Stimulated activated CD8-positive, alpha-beta memory T cell treated with anti-CD3 and anti-CD28 coated beads, Interleukin-15, amount 100 ng/mL, for 1 hour (primary cell): Measurements from ENCODE around the gene SF1.

Source experiments
- DNase-seq: peaks from one replicate; pipeline ENCODE4 v3.0.0-alpha.2; 2020; ENCODE audit warnings: low read depth

Gene SF1

DNA sequence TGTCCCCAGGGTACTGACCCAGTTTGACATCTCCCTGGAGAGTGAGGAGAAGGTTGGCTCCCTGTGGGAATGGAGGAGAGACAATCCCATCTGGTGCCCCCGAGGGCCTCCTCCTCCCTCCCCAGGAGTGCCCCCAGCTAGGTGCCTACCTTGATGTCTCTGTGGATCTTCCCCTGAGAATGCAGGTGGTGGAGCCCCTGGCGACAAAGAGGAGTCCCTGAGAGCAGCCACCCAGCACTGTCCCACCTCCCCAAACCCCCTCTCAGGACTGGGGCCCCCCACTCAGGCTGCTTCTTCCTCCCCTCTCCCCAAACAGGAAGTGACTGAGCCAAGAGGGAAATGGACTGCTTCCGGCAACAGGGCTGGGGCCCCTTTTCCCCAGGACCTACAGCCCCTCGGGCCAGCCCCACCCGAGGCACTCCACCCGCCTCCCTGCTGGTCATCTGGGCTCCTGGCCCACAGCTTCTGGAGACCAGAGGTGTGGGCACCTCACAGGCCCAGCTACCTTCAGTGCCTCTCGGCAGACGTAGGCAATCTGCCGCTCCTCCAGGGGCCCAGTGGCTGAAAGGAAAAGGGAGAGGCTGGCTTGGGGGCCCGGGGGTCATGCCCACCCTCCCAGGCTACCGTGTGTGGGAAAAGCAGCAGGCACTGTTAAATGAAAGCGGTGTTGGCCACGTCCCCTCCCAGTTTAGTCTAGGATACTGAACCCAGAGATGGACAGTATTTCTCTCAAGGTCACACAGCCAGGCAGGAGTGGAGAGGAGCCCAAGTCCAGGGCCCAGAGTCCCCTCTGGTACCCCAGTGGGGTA lies 23.4 kb upstream of the SF1 start:
- DNase-seq: no peak

DNA sequence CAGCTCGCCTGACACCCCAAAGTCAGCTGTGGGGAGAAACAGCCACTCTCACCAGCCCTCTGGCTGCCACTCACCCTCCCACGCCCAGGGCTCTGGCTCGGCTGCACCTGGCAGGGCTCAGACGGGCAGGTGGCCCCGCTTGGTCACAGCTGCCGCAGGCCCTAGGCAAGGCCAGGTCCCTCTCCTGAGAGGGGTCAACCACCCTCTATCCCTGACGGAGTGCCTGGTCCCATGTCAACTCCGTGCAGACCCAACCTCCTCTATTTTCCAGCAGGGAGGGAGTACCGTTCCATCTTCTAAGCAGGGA lies 22.8 kb upstream of the SF1 start:
- no peak for DNase-seq

DNA sequence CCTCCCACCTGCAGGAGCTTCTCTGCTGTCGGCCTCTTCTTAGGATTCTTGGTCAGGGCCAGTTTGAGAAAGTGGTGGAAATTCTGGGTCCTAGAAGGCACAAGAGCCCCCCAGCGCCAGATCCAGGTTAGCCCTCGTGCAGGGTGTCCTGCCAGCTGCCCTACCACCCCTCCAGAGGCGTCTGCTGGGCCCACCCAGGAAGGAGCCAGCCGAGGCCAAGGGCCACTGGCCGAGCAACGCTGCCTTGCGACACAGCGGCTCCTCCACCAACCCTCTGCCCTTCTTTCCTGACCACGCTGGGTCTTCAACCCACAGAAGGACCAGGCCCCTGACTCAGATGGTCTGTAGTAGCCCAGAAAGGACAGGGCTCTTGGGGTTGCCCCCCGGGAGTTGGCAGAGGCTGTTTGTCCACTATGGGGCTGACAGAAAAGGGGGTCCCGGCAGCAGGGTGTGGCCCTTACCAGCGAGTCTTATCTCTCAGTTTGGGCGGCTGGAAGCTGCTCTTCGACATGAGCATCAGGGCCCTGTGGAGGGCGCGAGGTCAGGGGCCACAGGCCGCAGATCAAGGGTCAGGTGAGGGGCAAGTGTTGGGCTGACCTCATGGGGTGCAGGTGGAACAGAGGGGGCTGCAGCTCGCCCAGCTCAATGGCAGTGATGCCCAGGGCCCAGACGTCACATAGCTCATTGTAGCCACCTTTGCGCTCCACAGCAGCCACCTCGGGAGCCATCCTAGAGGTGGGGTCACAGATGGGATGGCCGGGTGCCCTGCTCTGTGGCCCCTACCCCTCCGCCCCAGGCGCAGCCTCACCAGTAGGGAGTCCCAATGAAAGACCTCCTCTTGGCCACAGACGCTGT lies 22.2 kb upstream of the SF1 start:
- no peak for DNase-seq

DNA sequence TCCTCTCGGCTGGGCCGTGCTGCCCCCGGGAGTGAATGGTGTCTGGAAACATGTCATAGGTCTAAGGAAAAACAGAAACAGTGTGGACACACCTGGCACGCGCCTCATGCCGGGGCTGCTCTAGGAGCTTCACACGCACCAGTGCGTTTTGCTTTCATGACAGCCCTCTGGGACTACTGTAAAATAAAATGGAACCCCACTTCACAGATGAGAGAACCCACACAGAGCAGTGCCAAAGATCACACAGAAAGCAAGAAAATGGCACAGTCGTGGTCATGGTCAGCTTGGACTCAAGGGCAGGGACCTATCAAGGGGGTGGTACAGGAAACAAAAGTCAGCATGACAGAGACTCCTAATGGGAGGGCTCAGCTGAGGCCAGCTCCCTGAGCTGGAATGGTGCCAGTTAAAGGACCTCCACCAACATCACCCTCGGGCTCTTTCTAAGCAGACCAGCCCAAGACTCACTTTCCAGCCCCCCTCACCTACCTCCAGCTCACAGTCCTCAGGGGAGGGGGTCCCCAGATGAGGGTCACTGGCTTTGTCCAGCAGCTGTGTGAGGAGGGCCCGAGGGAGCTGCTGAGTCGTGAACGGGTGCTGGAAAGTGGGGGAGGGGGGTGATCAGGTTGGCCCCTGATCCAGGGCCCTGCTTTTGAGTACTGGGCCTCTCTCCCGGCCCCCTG lies 21.4 kb upstream of the SF1 start:
- DNase-seq: no peak

DNA sequence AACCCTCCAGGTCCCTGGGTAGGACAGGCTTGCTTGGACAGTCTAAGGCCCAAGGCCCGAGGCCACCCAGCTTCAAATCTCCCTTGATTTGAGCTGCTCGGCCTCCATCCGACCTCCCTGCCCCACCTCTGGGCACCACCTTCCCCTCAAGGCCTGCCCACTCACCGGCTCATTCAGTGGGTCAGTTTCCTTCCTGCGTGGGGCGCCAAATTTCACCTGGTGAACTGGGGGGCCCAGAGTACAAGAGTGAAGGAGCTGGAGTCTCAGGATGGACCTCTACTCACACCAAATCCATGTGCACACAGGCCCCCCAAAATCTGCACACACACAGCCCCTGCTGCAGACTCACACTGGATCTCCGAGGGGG lies 20.9 kb upstream of the SF1 start:
- no peak for DNase-seq

DNA sequence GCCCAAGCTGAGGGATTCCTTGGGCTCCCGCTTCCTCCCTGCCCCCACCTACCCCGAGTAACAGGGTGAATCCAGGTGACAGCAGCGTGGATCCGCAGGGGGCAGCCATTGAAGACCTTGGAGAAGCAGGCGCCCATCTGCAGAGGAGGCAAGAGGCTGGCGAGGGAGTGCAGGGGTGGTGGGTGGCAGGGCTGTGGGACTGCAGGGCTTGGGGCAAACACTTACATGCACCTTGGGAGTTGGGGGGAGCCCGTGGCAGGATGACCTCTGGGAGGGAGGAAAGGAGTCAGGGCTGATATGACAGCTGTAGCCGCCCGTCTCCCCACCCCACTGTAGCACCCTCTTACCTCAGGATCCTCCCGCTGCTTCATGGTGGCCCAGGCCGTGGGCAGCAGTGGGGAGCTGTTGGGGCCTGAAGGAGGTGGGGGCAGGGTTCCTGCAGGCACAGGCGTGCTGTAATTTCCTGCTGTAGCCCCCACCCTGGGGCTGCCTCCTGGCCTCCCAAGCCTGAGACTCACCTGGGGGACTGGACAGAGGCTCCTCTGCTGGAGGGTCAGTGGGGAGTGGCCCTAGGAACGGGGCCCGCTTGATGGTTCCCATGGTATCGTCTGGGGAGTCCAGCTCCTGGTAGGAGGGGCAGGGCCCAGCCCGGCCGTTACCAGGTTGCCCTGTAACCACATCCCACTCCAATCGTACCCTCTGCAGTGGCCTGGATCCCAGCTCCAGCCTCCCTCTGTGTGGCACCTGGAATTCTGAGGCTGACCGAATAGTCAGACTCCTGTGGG lies 18.6 kb upstream of the SF1 start:
- no peak for DNase-seq

DNA sequence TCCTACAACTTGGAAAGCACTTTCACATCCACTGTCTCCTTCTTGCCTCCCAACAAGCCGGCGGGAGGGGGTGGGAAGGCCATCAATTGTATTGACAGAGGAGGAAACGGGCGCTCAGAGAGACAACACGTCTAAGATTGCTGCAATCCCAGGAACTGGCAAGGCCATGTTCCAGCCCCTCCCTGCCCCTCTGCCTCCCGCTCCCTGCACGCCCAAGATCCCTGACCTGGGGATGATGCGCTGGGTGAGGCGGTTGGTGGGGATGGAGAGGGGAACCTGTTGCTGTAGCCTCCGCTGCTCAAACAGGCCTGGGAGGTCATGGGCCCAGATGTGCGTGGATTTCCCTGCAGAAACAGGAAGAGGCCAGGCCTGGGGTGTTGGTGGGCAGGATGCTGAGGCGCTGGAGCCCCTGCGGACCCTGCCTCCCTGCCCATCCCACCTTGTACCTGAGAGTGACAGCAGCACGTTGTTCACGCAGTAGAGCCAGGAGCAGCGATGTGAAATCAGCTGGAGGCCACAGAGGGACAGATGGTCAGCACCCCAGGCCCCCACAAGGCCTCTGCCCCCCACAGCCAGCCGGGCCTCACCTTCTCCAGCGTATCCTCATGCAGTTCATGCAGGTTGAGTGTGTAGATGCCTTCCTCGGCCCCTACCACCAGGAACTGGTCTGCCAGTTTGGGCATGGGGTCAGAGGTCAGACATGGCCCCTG lies 17.9 kb upstream of the SF1 start:
- DNase-seq: no peak

DNA sequence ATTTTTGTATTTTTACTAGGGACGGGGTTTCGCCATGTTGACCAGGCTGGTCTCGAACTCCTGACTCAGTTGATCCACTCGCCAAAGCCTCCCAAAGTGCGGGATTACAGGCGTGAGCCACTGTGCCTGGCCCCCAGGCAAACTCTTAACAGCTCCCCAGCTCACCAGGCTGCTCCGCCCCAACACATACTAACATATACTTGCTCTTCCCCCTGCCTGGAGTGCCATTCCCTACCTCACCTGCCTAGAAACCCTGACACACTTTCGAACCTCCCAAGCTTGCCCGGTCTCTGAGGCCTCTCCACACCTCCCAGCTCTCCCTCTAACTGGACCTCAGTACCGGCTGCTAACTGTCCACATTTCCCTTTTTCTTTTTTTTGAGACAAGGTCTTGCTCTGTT lies 16.2 kb upstream of the SF1 start:
- no peak for DNase-seq

DNA sequence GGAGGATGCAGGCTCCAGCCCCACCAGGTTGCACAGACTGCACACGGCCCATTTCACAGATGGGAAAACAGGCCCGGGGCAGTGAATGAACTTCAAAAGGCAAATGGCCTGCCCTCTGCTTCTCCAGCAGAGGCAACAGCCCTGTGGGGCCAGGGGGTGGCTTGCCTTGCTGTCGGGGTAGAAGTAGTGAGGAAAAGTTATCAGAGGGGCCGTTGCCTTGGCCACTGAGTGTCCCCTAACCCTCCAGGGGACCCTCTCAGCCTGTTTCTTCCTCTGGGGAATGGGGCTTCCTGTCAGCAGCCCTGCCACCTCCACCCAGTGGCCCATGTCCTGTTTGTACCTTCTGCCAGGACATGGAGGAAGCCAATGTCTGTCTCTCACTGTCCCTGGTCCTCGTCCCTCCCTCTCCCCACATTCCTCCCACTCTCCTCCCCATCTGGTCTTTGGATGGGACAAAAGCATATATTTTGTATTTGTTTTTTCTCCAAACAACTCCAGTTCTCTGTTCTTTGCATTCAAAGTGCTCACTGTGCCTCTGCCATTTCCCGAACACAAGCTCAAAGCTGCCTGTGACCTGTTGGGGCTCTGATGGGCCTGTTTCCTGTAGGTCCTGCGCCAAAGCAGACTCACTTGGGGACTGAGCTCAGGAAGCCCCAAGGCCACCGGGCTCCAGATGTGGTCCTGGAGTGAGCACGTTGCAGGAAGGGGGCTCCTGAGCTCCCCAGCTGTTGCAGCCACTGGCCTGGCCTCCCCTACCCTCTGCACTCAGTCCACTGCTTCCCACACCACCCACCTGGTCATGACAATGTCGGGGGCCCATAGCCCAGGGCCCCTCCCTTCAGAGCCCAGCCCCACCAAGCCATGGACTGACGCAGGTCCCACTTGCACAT lies 15.2 kb upstream of the SF1 start:
- no peak for DNase-seq

DNA sequence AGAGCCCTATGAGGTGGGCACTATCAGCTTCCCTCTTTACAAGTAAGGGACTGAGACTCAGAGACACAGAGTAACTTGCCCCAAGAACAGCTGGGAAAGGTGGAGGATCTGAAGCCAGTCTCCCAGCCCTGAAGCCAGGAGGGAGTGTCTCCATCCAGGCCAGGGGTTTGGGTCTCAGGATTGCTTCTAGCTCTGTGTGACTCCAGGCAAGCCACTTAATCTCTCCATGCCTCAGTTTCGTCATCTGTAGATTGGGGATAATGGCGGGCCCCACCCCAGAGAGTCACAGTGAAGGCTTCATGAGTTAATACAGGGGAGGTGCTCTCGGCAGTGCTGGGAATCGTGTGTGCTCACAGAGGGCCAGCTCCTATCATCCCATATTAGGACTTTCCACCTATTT lies 14.1 kb upstream of the SF1 start:
- DNase-seq: no peak

DNA sequence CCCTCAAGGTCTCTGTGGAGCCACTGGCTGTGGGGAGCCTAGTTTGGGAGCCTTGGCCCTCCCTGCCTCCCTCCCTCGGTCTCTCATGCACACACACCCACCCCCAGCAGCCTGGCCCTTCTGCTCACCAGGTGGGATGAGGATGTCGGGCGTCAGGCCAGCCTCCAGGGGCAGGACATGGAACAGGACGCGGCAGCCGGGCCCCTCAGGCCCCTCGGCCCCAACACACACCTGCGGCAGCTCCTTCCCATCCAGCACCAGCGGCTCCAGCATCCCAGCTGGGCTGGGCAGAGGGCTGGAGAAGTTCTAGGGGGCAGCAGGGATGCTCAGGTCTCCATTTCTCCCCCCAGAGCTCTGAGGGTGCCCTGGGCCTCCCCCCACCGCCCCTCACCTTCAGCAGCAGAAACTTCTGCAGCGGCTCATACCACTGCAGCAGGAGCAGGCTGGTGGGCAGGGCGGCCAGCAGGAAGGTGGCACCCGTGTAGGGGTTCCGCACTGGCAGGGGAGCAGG lies 13.5 kb upstream of the SF1 start:
- no peak for DNase-seq

DNA sequence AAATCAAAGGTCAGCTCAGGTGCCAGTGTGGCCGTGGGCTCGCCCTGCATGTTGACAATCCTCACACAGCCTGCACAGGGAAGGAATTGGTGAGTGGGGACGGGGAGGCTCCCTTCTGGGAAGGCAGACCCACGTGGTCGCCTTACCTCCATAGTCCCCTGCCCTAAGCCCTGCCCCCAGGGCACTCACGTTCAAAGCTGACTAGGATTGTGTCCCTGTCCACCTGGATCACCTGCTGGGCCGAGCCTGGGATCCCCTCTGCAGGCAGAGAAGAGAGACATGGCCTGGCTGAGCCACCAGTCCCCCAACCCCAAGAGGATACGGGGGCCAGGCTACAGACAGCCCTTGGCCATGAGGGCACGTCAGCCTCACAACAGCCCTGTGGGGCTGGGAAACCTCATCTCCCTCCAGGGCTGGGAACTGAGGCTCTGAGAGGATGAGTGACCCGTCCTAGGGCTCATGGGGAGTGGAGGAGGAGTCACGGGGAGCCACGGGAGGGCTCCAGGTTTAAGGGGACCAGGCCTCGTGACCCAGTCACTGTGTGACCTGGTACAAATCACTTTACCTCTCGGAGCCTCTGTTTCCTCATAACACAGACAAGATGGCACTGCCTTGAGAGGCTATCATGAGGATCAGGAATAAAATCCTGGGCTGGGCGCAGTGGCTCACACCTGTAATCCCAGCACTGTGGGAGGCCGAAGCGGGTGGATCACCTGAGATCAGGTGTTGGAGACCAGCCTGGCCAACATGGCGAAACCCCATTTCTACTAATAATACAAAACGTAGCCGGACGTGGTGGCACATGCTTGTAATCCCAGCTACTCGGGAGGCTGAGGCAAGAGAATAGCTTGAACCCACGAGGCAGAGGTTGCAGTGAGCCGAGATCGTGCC lies 12.1 kb upstream of the SF1 start:
- no peak for DNase-seq

DNA sequence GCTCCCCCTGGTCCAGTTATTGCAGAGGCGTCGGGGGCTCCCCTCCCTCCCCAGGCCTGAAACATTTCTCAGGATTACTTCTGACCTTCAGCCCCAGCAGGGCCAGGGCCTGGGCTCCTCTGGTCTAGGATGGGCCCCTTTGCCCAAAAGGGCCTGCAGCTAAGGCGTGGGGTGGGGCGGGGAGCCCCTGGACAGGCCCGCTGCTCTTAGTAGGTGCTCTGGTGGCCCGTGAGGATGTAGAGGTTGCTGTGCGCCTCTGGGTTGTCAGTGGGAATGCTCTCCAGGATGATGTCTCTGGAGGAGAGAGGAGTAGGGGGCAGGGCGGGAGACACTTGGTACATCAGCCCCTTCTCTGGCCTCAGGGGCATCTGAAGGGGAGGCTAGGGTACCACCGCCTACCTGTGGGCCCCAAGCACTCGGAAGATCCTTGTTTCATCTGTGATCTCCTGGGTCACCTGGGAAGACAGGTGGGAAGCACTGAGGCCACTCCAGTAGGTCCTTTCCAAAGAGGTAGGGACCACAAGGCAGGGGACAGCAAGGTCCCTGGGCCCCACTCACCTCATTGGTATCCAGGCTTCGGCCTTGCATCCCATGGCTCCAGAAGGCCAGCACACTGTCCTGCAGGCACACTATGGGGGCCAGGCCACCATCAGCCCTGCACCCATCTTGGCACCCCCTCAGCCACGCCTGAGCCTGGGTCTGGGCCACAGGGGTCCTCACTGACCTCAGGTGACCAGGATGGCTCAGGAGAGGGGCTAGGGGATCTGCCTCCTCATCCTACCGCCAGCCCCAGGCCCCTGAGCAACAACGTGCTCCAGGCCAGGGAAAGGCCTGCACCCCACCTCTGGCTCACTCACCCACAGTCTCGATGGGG lies 11.2 kb upstream of the SF1 start:
- no peak for DNase-seq

DNA sequence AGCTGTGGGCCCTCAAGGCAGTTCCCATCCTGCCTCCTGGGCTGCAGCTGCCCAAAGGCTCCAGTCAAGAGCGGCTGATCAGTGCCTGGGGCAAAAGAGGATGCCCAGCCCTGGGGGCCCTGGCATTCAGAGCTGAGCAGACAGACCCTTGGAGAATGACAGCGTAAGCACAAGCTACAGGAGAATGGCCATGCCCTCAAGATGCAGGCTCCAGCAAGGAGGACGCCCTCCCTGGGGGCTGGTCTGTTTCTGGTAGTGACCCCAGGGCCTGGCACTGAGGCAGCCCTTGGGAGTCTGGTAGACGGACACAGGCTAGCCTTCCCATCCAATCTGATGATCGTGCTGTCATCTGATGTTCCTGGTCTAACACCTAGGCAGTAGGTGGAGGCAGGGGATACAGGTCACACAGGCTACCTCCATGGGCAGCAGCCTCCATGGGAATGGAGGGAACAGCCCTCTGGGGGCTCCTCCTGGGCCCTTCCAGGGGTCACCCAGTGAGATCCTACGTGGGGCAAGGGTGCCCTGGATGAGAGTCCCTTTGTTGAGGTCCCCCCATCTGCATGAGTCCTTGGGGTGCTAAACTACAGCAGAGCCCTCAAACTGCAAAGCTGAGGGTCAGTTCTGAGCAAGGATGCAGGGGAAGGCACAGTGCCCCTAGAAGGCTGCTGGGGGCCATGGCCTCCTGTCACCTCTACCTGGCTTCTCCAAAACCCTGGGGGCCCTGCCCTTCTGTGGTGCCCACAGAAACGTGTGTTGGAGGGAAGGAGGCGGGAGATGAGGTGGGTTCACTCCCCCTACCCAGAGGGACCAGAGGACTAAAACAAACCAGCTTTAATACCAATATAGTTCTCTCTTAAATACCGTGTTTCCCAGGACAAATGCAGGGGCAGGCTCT lies 10.2 kb upstream of the SF1 start:
- DNase-seq: no peak

DNA sequence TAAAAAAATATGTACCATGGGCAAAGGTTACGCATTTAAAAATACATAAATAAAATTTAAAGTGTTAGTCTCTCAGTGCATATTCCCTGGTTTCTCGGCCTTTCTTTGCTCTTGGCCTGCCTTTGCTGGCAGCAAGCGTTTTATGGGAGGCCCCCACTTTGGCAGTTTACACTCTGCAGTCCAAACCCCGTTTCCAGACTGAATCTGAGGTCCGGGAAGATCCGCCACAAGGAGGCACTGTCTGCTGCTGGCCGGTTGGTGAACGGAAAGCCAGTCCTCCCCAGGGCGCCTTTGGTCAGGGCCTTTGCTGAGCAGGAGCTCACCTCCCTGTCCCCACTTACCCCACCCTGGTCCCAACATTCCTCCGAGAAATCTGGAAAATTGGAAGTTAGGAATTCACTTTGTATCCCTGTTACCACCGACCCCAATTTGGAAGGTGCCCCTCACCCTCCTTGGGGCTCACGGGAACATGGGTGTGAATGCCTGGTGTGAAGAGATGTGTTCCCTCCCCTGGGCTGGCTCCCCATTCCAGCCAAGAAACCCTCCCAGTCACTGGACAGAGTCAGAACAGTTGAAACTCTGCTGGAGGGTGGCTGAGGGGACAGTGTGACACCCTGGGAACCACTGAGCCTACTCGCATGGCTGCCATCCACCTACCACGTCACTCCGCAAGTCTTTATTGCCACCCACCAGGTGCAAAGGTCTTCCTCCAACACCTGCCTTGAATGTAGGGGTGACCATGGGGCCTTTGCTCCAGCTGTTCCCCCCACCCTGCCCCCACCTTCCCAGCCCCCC lies 9.4 kb upstream of the SF1 start:
- no peak for DNase-seq

DNA sequence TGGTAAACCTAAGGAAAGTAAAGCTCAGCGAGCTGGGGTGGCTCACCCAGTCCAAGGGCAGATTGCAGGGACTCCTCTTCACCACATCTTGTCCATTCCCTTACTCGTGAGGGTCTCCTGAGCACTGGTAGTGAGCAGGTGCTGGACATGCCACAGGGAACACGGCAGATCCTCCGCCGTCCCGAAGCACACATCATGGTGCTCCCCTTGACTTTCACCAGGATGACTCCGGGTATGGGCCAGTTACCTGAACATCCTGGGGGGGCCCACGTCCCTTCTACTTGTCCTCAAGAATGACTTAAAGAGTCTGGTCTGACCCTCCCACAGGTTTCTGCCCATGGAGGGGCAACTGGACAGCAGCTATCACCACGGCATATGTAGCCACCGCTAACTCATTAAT lies 8.0 kb upstream of the SF1 start:
- DNase-seq: no peak
